GM12878 (cell line): ENCODE results near the gene JMJD6. TPM values are rescaled to one million over a fixed set of nuclear protein-coding genes. Genes with fewer than 3 reads are reported as not detected.

Source experiments
- ATAC-seq: fragments of 200-7000 bp; cut with Tn5 transposase; 3 replicates; pipeline ENCODE4 v1.9.1; 2020; ENCODE audit warnings: mild to moderate bottlenecking, moderate library complexity
- BruUV-seq: library from RNA; stranded (reverse); fragments of 400-500 nt; replicated peaks from 2 replicates; lab custom pipeline; 2021; lab: Mats Ljungman, UMichigan
- CTCF ChIA-PET: fragments of 300-600 bp; sonication (Branson Sonifier 250); formaldehyde crosslinking; extraction: SDS; loops from one replicate; lab custom pipeline; 2021; ENCODE audit warnings: inconsistent platforms; lab: Yijun Ruan, JAX
- POLR2A ChIA-PET: fragments of 350-600 bp; formaldehyde crosslinking; extraction: SDS; loops from one replicate; lab custom pipeline; 2021; ENCODE audit warnings: inconsistent platforms; lab: Charles Lee
- RAD21 ChIA-PET: fragments of 300-600 bp; sonication (Branson Sonifier 250); formaldehyde crosslinking; loops from one replicate; lab custom pipeline; 2023; ENCODE audit warnings: antibody characterized with exemption; ENCODE audit not compliant: unreplicated experiment; lab: Charles Lee
- SMC1A ChIA-PET: fragments of 300-600 bp; sonication (Branson Sonifier 250); formaldehyde crosslinking; loops from one replicate; lab custom pipeline; 2023; ENCODE audit not compliant: unreplicated experiment, uncharacterized antibody; lab: Charles Lee
- DNase-seq: peaks from one replicate; pipeline ENCODE4 v3.0.0-alpha.2; 2011; ENCODE audit warnings: low read depth, low spot score
- FAIRE-seq: peaks from 3 replicates; lab custom pipeline; 2011; peaks lifted over from hg19 to GRCh38; lab: Jason Lieb, UNC
- H2AFZ ChIP-seq: 2 replicates; pipeline ENCODE4 v1.6.0; 2011; ENCODE audit warnings: low read depth, low read length, control low read depth; ENCODE audit not compliant: control insufficient read depth
- H3K27ac ChIP-seq: 2 replicates; pipeline ENCODE4 v1.5.1; 2011; ENCODE audit warnings: control low read depth; ENCODE audit not compliant: control insufficient read depth, insufficient read depth
- H3K27me3 ChIP-seq, 2 experiments: replicated peaks in 1 of 2; 2 replicates each; pipeline versions ENCODE4 v1.6.0 to v1.6.1; 2011; ENCODE audit warnings: low read length in 1 of 2; ENCODE audit not compliant: control insufficient read depth in 2 of 2, insufficient read depth in 2 of 2
- H3K36me3 ChIP-seq, 2 experiments: 2 replicates each; pipeline ENCODE4 v1.5.1; 2011; ENCODE audit warnings: low read length in 1 of 2; ENCODE audit not compliant: control insufficient read depth in 2 of 2, insufficient read depth in 2 of 2
- H3K4me1 ChIP-seq: 2 replicates; pipeline ENCODE4 v1.6.1; 2011; ENCODE audit warnings: mild to moderate bottlenecking, low read length, moderate library complexity, mixed read lengths; ENCODE audit not compliant: control insufficient read depth, insufficient read depth
- H3K4me2 ChIP-seq: 2 replicates; pipeline ENCODE4 v1.6.0; 2011; ENCODE audit warnings: control low read depth; ENCODE audit not compliant: control insufficient read depth, insufficient read depth
- H3K4me3 ChIP-seq: fragments of 200-600 bp; sonication (generic); 2 replicates; pipeline ENCODE4 v1.5.1; 2016
- H3K79me2 ChIP-seq: 2 replicates; pipeline ENCODE4 v1.6.0; 2011; ENCODE audit warnings: low read length; ENCODE audit not compliant: control insufficient read depth, insufficient read depth
- H3K9ac ChIP-seq: 2 replicates; pipeline ENCODE4 v1.8.0; 2011; ENCODE audit warnings: low read length, control low read depth, mixed read lengths; ENCODE audit not compliant: control insufficient read depth, insufficient read depth
- H3K9me3 ChIP-seq: replicated peaks from 3 replicates; pipeline ENCODE4 v1.5.1; 2011; ENCODE audit warnings: mild to moderate bottlenecking, low read length; ENCODE audit not compliant: control insufficient read depth, insufficient read depth
- H4K20me1 ChIP-seq: 2 replicates; pipeline ENCODE4 v1.6.0; 2011; ENCODE audit not compliant: control insufficient read depth, insufficient read depth
- CBX5 ChIP-seq: sonication (generic); IDR thresholded peaks from 2 replicates; pipeline ENCODE4 v1.6.1; 2016; ENCODE audit warnings: low read depth, moderate library complexity, mild to moderate bottlenecking, inconsistent platforms
- DPF2 ChIP-seq: fragments of 450-650 bp; IDR thresholded peaks from 2 replicates; pipeline ENCODE4 v1.6.1; 2017; ENCODE audit warnings: mild to moderate bottlenecking
- HDAC6 ChIP-seq: fragments of 200-600 bp; sonication (generic); IDR thresholded peaks from one replicate; pipeline ENCODE4 v1.8.0; 2017; ENCODE audit warnings: antibody characterized with exemption; ENCODE audit not compliant: unreplicated experiment
- PAX8 ChIP-seq: fragments of 450-650 bp; IDR thresholded peaks from 2 replicates; pipeline ENCODE4 v1.6.1; 2017; ENCODE audit warnings: mild to moderate bottlenecking, moderate library complexity
- RAD51 ChIP-seq: fragments of 450-650 bp; IDR thresholded peaks from 2 replicates; pipeline ENCODE4 v1.6.1; 2016; ENCODE audit warnings: moderate library complexity, mild to moderate bottlenecking, inconsistent platforms
- SMAD5 ChIP-seq: IDR thresholded peaks from 2 replicates; pipeline ENCODE4 v1.6.1; 2016; ENCODE audit warnings: antibody characterized with exemption, low read depth
- SP1 ChIP-seq: IDR thresholded peaks from one replicate; pipeline ENCODE4 v1.6.1; 2011; ENCODE audit warnings: low read depth, low read length
- STAT1 ChIP-seq: fragments of 450-650 bp; conservative IDR thresholded peaks from 2 replicates; pipeline ENCODE4 v1.6.1; 2014; ENCODE audit warnings: antibody characterized with exemption, mild to moderate bottlenecking
- TARDBP ChIP-seq: IDR thresholded peaks from 2 replicates; pipeline ENCODE4 v1.6.1; 2016; ENCODE audit warnings: borderline replicate concordance
- TBL1XR1 ChIP-seq: IDR thresholded peaks from 2 replicates; pipeline ENCODE4 v1.6.1; 2012; ENCODE audit warnings: low read depth, low read length, improper control_type of control experiment
- WGBS: methylation state at CpG from one replicate; pipeline ENCODE4 v1.1.6; 2016; ENCODE audit warnings: low lambda C conversion rate; ENCODE audit not compliant: insufficient replicate concordance, insufficient coverage; ENCODE audit errors: missing lambda C conversion rate; 5-methylcytosine and 5-hydroxymethylcytosine counted together
- in situ Hi-C: fragments of 300-500 bp; cut with MboI; formaldehyde crosslinking; loops from 9 replicates; pipeline ENCODE4 v1.14.3; 2018; ENCODE audit warnings: mixed read lengths
- intact Hi-C: fragments of 100-400 bp; cut with micrococcal nuclease; formaldehyde crosslinking; loops from one replicate; pipeline ENCODE4 v1.14.2; 2022; ENCODE audit not compliant: unreplicated experiment
- polyA plus RNA-seq, 11 experiments: library from polyadenylated mRNA; depleted of rRNA in 4 of 11; unstranded in 6 of 11; stranded (reverse) in 5 of 11; fragments of >200 nt; fragmentation: Nextera tagmentation in 4 of 11; fragmentation: Illumina TruSeq in 1 of 11; extraction: Ambion mirVana in 4 of 11; extraction: Trizol in 1 of 11; gene quantifications; 1 replicate in 1 of 11; 2 replicates in 10 of 11; pipeline versions ENCODE4 v1.2.1 to v1.2.3, GENCODE V29; 2011 to 2016; ENCODE audit warnings: inconsistent platforms in 2 of 11, missing spikeins in 2 of 11, low read depth in 1 of 11
- total RNA-seq, 4 experiments: library from RNA; depleted of rRNA in 3 of 4; stranded (reverse); fragments of >200 nt in 3 of 4; fragmentation: Illumina TruSeq in 1 of 4; extraction: Trizol in 1 of 4; gene quantifications; 2 replicates each; pipeline versions ENCODE4 v1.2.1 to v1.2.3, GENCODE V29; 2013 to 2021
- TF ChIP-seq, protein P1 (sequence below): fragments of 450-650 bp; IDR thresholded peaks from 2 replicates; pipeline ENCODE4 v1.6.1; 2018; ENCODE audit warnings: mild to moderate bottlenecking, low read depth, moderate library complexity; ENCODE audit not compliant: partially characterized antibody
- TF ChIP-seq, protein P2 (sequence below): fragments of 450-650 bp; IDR thresholded peaks from 2 replicates; pipeline ENCODE4 v1.6.1; 2014; ENCODE audit warnings: mild to moderate bottlenecking
- TF ChIP-seq, protein P3 (sequence below): fragments of 450-650 bp; IDR thresholded peaks from 2 replicates; pipeline ENCODE4 v1.6.1; 2018; ENCODE audit warnings: borderline replicate concordance, mild to moderate bottlenecking; ENCODE audit not compliant: partially characterized antibody
- TF ChIP-seq, protein P4 (sequence below): IDR thresholded peaks from 2 replicates; pipeline ENCODE4 v1.6.1; 2011; ENCODE audit warnings: borderline replicate concordance, low read depth, mild to moderate bottlenecking, moderate library complexity, mixed read lengths, low read length; ENCODE audit not compliant: insufficient read depth; ENCODE audit errors: extremely low read length

JMJD6 gene
- total and polyA plus RNA-seq, 10 of the 15 experiments (the other 5 are each of a cell fraction or from before 2014, with no cell fraction given) = 1.2 to 36.0 (median 22.2) TPM

DNA sequence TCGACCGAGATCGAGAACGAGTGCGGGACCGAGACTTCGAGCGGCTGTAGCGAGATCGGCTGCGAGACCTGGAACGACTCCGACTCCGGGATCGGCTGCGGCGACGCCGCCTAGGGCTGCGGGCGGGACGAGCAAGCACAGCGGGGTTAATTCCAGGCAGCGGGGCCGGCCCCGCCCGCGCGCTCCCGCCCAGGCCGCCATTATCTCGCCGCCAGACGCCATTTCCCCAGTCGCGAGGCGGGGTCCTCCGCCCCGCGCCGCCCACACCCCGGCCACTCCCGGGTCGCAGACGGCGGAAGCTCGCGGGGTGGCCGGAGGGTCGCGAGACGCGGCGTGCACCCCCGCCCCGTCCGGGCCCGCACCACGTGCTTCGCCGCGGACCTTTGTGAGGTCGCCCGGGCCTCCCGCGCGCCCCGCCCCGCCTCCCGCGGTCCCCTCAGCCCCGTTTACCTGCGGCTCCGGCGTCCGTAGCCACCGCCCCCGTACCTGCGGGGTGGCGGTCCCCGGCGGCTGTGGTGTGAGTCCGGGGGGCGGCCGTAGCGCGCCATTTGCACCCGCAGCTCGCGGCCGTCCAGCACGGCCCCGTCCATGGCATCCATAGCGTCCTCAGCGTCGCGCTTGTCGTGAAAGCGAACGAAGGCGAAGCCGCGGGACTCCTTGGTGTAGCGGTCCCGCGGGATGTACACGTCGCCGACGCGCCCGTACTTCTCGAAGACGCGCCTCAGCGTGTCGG is 10.1 kb upstream of the JMJD6 start:
- DNase-seq (no peak), ATAC-seq (peak; percentile 41), FAIRE-seq (no peak)
- ChIA-PET CTCF (interaction anchor here (1.2 to 1.5 kb wide), 3 partner anchors 9 to 80 kb away, joined by 3 to 12 read pairs (median 5); partner anchors contain the start of genes JMJD6 and METTL23), POLR2A (interaction anchor here (6.4 kb wide), 1 partner anchor 10 kb away, joined by 60 read pairs; the partner anchor contains the start of genes JMJD6 and METTL23), SMC1A (interaction anchor here (2.1 kb wide), 1 partner anchor 9 kb away, joined by 9 read pairs; no protein-coding TSS in a partner anchor), RAD21 (interaction anchor here (0.8 to 2.1 kb wide), 2 partner anchors 9 to 472 kb away, joined by 3 to 12 read pairs; no protein-coding TSS in a partner anchor)
- H3K27me3 ChIP-seq = no peaks in the 10 kb centered on the region
- peak overlapping the region; percentile 75 for H3K4me2 ChIP-seq
- H3K4me3 ChIP-seq = peak overlapping the region; percentile 87
- under 1% methylated on average over 85 of the region's 117 CpGs for WGBS
- in situ Hi-C loops (no loop called here), intact Hi-C loops (loop anchor here (10.0 kb wide), 1 partner anchor 348 kb away; no protein-coding TSS in a partner anchor)
- H3K27ac ChIP-seq = peak overlapping the region; percentile 89
- H3K79me2 ChIP-seq = peaks cover 73% of the 10 kb centered on the region
- no peaks in the 10 kb centered on the region; the same call in 1 of the 2 replicates for H4K20me1 ChIP-seq
- H3K9me3 ChIP-seq = no peaks in the 10 kb centered on the region; the same call in 2 of the 3 replicates
- BruUV-seq = no TSS peak
- no peaks in the 10 kb centered on the region; the same call in none of the 2 replicates for H3K4me1 ChIP-seq
- peaks cover 8 to 31% of the 10 kb centered on the region in 2 experiments for H3K36me3 ChIP-seq
- H2AFZ ChIP-seq = no peak overlapping the region
- H3K9ac ChIP-seq = peak overlapping the region; percentile 97
- no peak for TF ChIP-seq PAX8
- no peak for TF ChIP-seq TBL1XR1
- TF ChIP-seq, protein P1, sequence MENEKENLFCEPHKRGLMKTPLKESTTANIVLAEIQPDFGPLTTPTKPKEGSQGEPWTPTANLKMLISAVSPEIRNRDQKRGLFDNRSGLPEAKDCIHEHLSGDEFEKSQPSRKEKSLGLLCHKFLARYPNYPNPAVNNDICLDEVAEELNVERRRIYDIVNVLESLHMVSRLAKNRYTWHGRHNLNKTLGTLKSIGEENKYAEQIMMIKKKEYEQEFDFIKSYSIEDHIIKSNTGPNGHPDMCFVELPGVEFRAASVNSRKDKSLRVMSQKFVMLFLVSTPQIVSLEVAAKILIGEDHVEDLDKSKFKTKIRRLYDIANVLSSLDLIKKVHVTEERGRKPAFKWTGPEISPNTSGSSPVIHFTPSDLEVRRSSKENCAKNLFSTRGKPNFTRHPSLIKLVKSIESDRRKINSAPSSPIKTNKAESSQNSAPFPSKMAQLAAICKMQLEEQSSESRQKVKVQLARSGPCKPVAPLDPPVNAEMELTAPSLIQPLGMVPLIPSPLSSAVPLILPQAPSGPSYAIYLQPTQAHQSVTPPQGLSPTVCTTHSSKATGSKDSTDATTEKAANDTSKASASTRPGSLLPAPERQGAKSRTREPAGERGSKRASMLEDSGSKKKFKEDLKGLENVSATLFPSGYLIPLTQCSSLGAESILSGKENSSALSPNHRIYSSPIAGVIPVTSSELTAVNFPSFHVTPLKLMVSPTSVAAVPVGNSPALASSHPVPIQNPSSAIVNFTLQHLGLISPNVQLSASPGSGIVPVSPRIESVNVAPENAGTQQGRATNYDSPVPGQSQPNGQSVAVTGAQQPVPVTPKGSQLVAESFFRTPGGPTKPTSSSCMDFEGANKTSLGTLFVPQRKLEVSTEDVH = no peak
- no peak for TF ChIP-seq HDAC6
- TF ChIP-seq, protein P2, sequence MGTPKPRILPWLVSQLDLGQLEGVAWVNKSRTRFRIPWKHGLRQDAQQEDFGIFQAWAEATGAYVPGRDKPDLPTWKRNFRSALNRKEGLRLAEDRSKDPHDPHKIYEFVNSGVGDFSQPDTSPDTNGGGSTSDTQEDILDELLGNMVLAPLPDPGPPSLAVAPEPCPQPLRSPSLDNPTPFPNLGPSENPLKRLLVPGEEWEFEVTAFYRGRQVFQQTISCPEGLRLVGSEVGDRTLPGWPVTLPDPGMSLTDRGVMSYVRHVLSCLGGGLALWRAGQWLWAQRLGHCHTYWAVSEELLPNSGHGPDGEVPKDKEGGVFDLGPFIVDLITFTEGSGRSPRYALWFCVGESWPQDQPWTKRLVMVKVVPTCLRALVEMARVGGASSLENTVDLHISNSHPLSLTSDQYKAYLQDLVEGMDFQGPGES = no peak
- TF ChIP-seq CBX5 = no peak
- peak; percentile 72 for TF ChIP-seq DPF2
- no peak for TF ChIP-seq TARDBP
- TF ChIP-seq SMAD5 = no peak
- TF ChIP-seq, protein P3, sequence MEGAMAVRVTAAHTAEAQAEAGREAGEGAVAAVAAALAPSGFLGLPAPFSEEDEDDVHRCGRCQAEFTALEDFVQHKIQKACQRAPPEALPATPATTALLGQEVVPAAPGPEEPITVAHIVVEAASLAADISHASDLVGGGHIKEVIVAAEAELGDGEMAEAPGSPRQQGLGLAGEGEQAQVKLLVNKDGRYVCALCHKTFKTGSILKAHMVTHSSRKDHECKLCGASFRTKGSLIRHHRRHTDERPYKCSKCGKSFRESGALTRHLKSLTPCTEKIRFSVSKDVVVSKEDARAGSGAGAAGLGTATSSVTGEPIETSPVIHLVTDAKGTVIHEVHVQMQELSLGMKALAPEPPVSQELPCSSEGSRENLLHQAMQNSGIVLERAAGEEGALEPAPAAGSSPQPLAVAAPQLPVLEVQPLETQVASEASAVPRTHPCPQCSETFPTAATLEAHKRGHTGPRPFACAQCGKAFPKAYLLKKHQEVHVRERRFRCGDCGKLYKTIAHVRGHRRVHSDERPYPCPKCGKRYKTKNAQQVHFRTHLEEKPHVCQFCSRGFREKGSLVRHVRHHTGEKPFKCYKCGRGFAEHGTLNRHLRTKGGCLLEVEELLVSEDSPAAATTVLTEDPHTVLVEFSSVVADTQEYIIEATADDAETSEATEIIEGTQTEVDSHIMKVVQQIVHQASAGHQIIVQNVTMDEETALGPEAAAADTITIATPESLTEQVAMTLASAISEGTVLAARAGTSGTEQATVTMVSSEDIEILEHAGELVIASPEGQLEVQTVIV = no peak
- no peak for TF ChIP-seq STAT1
- no peak for TF ChIP-seq RAD51
- TF ChIP-seq, protein P4, sequence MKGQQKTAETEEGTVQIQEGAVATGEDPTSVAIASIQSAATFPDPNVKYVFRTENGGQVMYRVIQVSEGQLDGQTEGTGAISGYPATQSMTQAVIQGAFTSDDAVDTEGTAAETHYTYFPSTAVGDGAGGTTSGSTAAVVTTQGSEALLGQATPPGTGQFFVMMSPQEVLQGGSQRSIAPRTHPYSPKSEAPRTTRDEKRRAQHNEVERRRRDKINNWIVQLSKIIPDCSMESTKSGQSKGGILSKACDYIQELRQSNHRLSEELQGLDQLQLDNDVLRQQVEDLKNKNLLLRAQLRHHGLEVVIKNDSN = peak; percentile 15
- no peak for TF ChIP-seq SP1
